NB4 (cell line): ENCODE data around the gene MCEE.

Experiments
- POLR2A ChIP-seq: IDR thresholded peaks from 2 replicates; pipeline ENCODE4 v1.6.1; 2011; ENCODE audit warnings: mild to moderate bottlenecking; ENCODE audit not compliant: insufficient read length; ENCODE audit errors: extremely low read depth
- TF ChIP-seq, protein P1 (sequence below): IDR thresholded peaks from one replicate; pipeline ENCODE4 v1.5.1; 2012; ENCODE audit warnings: low read depth, low read length

DNA sequence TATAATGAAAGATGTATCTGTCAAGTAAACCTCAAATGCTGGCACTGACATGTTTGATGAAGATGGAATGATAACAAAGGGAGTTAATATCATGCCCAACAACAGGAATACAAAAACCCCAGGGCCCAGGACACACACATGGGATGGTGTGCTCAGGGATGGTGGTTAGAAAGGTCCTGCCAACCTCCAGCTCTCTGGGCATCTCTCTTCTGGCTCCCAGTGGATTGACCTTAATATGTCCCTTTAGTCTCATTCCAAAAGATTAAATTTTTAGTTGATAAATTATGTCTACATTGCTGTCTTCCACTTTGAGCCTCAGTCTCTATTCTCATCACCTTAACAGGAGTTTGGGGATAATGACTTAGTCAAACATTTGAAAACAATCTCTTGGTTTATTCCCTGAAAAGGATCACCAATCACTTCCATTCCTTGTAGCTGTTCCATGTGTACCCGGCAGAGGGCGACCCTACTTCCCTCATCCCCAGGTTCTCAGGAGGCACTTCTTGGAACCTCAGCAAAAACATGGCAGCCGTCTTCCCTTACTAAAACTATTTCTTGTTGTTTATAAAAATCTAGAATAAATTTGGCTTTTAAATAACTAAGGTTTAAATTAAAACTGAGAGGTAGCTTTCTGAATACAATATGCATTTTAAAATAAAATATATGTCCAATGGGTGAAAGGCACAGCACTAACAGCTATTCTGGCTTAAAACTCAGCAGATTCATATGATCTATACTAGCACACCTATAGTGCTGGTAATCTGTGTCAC, 29.6 kb downstream of the MCEE start:
- TF ChIP-seq, protein P1, sequence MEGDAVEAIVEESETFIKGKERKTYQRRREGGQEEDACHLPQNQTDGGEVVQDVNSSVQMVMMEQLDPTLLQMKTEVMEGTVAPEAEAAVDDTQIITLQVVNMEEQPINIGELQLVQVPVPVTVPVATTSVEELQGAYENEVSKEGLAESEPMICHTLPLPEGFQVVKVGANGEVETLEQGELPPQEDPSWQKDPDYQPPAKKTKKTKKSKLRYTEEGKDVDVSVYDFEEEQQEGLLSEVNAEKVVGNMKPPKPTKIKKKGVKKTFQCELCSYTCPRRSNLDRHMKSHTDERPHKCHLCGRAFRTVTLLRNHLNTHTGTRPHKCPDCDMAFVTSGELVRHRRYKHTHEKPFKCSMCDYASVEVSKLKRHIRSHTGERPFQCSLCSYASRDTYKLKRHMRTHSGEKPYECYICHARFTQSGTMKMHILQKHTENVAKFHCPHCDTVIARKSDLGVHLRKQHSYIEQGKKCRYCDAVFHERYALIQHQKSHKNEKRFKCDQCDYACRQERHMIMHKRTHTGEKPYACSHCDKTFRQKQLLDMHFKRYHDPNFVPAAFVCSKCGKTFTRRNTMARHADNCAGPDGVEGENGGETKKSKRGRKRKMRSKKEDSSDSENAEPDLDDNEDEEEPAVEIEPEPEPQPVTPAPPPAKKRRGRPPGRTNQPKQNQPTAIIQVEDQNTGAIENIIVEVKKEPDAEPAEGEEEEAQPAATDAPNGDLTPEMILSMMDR = peak; percentile 78
- TF ChIP-seq POLR2A = no peak
